Activated CD4-positive, alpha-beta T cell treated with anti-CD3 and anti-CD28 coated beads, Interleukin-2, amount 50 U/mL, for 48 hours (primary cell): ENCODE data around the gene CHST3.

Experiments
- DNase-seq, 2 experiments: peaks; one replicate each; pipeline ENCODE4 v3.0.0-alpha.2; 2020

Gene CHST3

GRCh38 chr10:72061491-72061890 lies 97.3 kb downstream of the CHST3 start:
- no peak for DNase-seq

- DNase-seq = no peak
These were observed 97.7 kb downstream of the CHST3 start for GRCh38 chr10:72061930-72062329.

GRCh38 chr10:72062382-72062781 lies 98.2 kb downstream of the CHST3 start:
- DNase-seq = no peak
